ENCODE results near the gene KCP. TPM values are rescaled to one million over a fixed set of nuclear protein-coding genes. Genes with fewer than 3 reads are reported as not detected.

KCP gene
- polyA plus RNA-seq, 1 donor (not counting 4 experiments of a cell fraction or from before 2014, with no cell fraction given): not detected

GRCh38 chr7:128889121-128889520 is 21.4 kb downstream of the KCP start:
- FAIRE-seq (no peak), DNase-seq (ENCODE audit: low read depth, low spot score) (no peak)
- Histone ChIP-seq H3K9me1 (ENCODE audit: control insufficient read depth, extremely low read depth, insufficient read depth, low read length) (no peaks in the 10 kb centered on the region), H3K4me2 (ENCODE audit: control insufficient read depth, extremely low read depth, insufficient read depth, low read depth, low read length) (no peak overlapping the region), H3K79me2 (ENCODE audit: control insufficient read depth, insufficient read depth, low read length) (no peaks in the 10 kb centered on the region), H2AFZ (ENCODE audit: control insufficient read depth, low read length) (no peak overlapping the region), H3K9ac (ENCODE audit: control insufficient read depth, extremely low read depth, insufficient read depth, low read length) (no peak overlapping the region), H3K4me1 (ENCODE audit: control insufficient read depth, extremely low read depth, insufficient read depth, low read length) (peaks cover 25% of the 10 kb centered on the region), H3K27ac (ENCODE audit: control insufficient read depth, insufficient read depth, low read length) (no peak overlapping the region), H3K36me3 (ENCODE audit: control insufficient read depth in 2 of 2, extremely low read depth in 1 of 2, insufficient read depth in 2 of 2, low read length in 2 of 2) (no peaks in the 10 kb centered on the region), H3K4me3 (ENCODE audit: control insufficient read depth in 2 of 3, extremely low read depth in 1 of 3, insufficient read depth in 2 of 3, low read depth in 1 of 3, low read length in 3 of 3) (no peak overlapping the region), H4K20me1 (ENCODE audit: control insufficient read depth, extremely low read depth, insufficient read depth, low read length) (no peaks in the 10 kb centered on the region), H3K9me3 (ENCODE audit: control insufficient read depth, low read depth, low read length) (peaks cover 2% of the 10 kb centered on the region), H3K27me3 (ENCODE audit: control insufficient read depth, extremely low read depth, insufficient read depth, low read length) (no peaks in the 10 kb centered on the region)
- dilution Hi-C loops (cut with MboI; ENCODE audit: extremely low pct_ligation_motif_present, low sequenced_read_pairs): no loop called here
- TF ChIP-seq CTCF (optimal IDR thresholded peaks at IDR 0.05 in 1 of 3, IDR thresholded peaks at IDR 0.05 in 1 of 3, conservative IDR thresholded peaks at IDR 0.05 in 1 of 3; ENCODE audit: extremely low read depth in 1 of 3, insufficient read depth in 2 of 3, low read length in 3 of 3) (no peak), EZH2 (IDR thresholded peaks at IDR 0.05; ENCODE audit: low read length) (no peak)

GRCh38 chr7:128888756-128889095 is 21.8 kb downstream of the KCP start:
- Histone ChIP-seq H3K27me3 (ENCODE audit: control insufficient read depth, extremely low read depth, insufficient read depth, low read length) (no peaks in the 10 kb centered on the region), H3K4me2 (ENCODE audit: control insufficient read depth, extremely low read depth, insufficient read depth, low read depth, low read length) (no peak overlapping the region), H3K79me2 (ENCODE audit: control insufficient read depth, insufficient read depth, low read length) (no peaks in the 10 kb centered on the region), H3K4me3 (ENCODE audit: control insufficient read depth in 2 of 3, extremely low read depth in 1 of 3, insufficient read depth in 2 of 3, low read depth in 1 of 3, low read length in 3 of 3) (no peak overlapping the region), H3K27ac (ENCODE audit: control insufficient read depth, insufficient read depth, low read length) (no peak overlapping the region), H3K4me1 (ENCODE audit: control insufficient read depth, extremely low read depth, insufficient read depth, low read length) (peaks cover 25% of the 10 kb centered on the region), H3K9me1 (ENCODE audit: control insufficient read depth, extremely low read depth, insufficient read depth, low read length) (no peaks in the 10 kb centered on the region), H2AFZ (ENCODE audit: control insufficient read depth, low read length) (no peak overlapping the region), H4K20me1 (ENCODE audit: control insufficient read depth, extremely low read depth, insufficient read depth, low read length) (no peaks in the 10 kb centered on the region), H3K9ac (ENCODE audit: control insufficient read depth, extremely low read depth, insufficient read depth, low read length) (no peak overlapping the region), H3K9me3 (ENCODE audit: control insufficient read depth, low read depth, low read length) (peaks cover 2% of the 10 kb centered on the region), H3K36me3 (ENCODE audit: control insufficient read depth in 2 of 2, extremely low read depth in 1 of 2, insufficient read depth in 2 of 2, low read length in 2 of 2) (no peaks in the 10 kb centered on the region)
- dilution Hi-C loops (cut with MboI; ENCODE audit: extremely low pct_ligation_motif_present, low sequenced_read_pairs): no loop called here
- TF ChIP-seq EZH2 (IDR thresholded peaks at IDR 0.05; ENCODE audit: low read length) (no peak), CTCF (optimal IDR thresholded peaks at IDR 0.05 in 1 of 3, IDR thresholded peaks at IDR 0.05 in 1 of 3, conservative IDR thresholded peaks at IDR 0.05 in 1 of 3; ENCODE audit: extremely low read depth in 1 of 3, insufficient read depth in 2 of 3, low read length in 3 of 3) (no peak)
- FAIRE-seq (no peak), DNase-seq (ENCODE audit: low read depth, low spot score) (no peak)

Data from keratinocyte (primary cell).